B cell (primary cell): ENCODE data around the gene CACNA1H. TPM values are rescaled to one million over a fixed set of nuclear protein-coding genes. Genes with fewer than 3 reads are reported as not detected.

Experiments
- ATAC-seq: fragments of 200-7000 bp; cut with Tn5 transposase; one replicate; pipeline ENCODE4 v1.10.0; 2021; ENCODE audit warnings: low read depth, mild to moderate bottlenecking, moderate number of reproducible peaks, moderate library complexity
- CTCF ChIA-PET: fragments of 350-600 bp; sonication (Branson Sonifier 250); formaldehyde crosslinking; loops from one replicate; lab custom pipeline; 2021; ENCODE audit warnings: antibody characterized with exemption, inconsistent platforms; lab: Charles Lee
- POLR2A ChIA-PET: fragments of 350-600 bp; sonication (Branson Sonifier 250); formaldehyde crosslinking; loops from one replicate; lab custom pipeline; 2021; ENCODE audit warnings: antibody characterized with exemption; lab: Charles Lee
- DNase-seq: peaks from one replicate; pipeline ENCODE4 v3.0.0; 2013
- H2AFZ ChIP-seq: 2 replicates; pipeline ENCODE4 v1.6.1; 2012; ENCODE audit warnings: mild to moderate bottlenecking, low read depth, low read length; ENCODE audit not compliant: insufficient read depth, poor library complexity, severe bottlenecking
- H3K27ac ChIP-seq, 2 donors: 1 replicate in 1 of 2; 2 replicates in 1 of 2; pipeline ENCODE4 v1.5.1; 2012 to 2013; ENCODE audit warnings: low read length in 2 of 2, mild to moderate bottlenecking in 2 of 2, moderate library complexity in 1 of 2
- H3K27me3 ChIP-seq, 4 experiments: fragments of 200-600 bp in 1 of 4; sonication (generic) in 1 of 4; replicated peaks in 1 of 4; 1 replicate in 2 of 4; 2 replicates in 2 of 4; pipeline versions ENCODE4 v1.6.1 to v1.7.0; 2013 to 2016; ENCODE audit warnings: low read length in 3 of 4, mild to moderate bottlenecking in 2 of 4, mixed read lengths in 1 of 4, moderate library complexity in 1 of 4; ENCODE audit not compliant: insufficient read depth in 4 of 4, control insufficient read depth in 3 of 4; ENCODE audit errors: control extremely low read depth in 1 of 4
- H3K36me3 ChIP-seq, 2 experiments: replicated peaks in 1 of 2; 1 replicate in 1 of 2; 2 replicates in 1 of 2; pipeline versions ENCODE4 v1.6.1 to v1.7.1; 2013; ENCODE audit warnings: low read length in 1 of 2; ENCODE audit not compliant: insufficient read depth in 2 of 2, control insufficient read depth in 1 of 2; ENCODE audit errors: control extremely low read depth in 1 of 2, extremely low read depth in 1 of 2
- H3K4me1 ChIP-seq, 2 donors: fragments of 200-600 bp in 1 of 2; sonication (generic) in 1 of 2; 1 replicate in 1 of 2; 2 replicates in 1 of 2; pipeline versions ENCODE4 v1.5.1 to v1.6.1; 2013 to 2017; ENCODE audit warnings: low read length in 2 of 2; ENCODE audit not compliant: control insufficient read depth in 2 of 2, insufficient read depth in 2 of 2
- H3K4me2 ChIP-seq: replicated peaks from 2 replicates; pipeline ENCODE3; 2012; ENCODE audit warnings: mild to moderate bottlenecking, low read depth, low read length; ENCODE audit not compliant: poor library complexity, severe bottlenecking
- H3K4me3 ChIP-seq, 5 experiments: fragments of 200-600 bp in 1 of 5; sonication (generic) in 1 of 5; 1 replicate in 3 of 5; 2 replicates in 2 of 5; pipeline versions ENCODE4 v1.5.1 to v1.7.0; 2011 to 2016; ENCODE audit warnings: low read length in 4 of 5, mild to moderate bottlenecking in 4 of 5, low read depth in 2 of 5, control low read depth in 1 of 5, moderate library complexity in 1 of 5; ENCODE audit not compliant: insufficient read depth in 1 of 5; ENCODE audit errors: control extremely low read depth in 1 of 5, extremely low read depth in 1 of 5
- H3K79me2 ChIP-seq: fragments of 200-600 bp; sonication (generic); one replicate; pipeline ENCODE4 v1.6.0; 2016; ENCODE audit warnings: low read length; ENCODE audit not compliant: control insufficient read depth, insufficient read depth
- H3K9ac ChIP-seq: fragments of 200-600 bp; sonication (generic); 2 replicates; pipeline ENCODE4 v1.6.1; 2017; ENCODE audit warnings: mild to moderate bottlenecking, low read length, moderate library complexity
- H3K9me3 ChIP-seq, 3 donors: one replicate each; pipeline versions ENCODE4 v1.6.1 to v1.7.1; 2013; ENCODE audit warnings: low read length in 2 of 3; ENCODE audit not compliant: control insufficient read depth in 2 of 3, insufficient read depth in 1 of 3; ENCODE audit errors: control extremely low read depth in 1 of 3
- H4K20me1 ChIP-seq: 2 replicates; pipeline ENCODE4 v1.6.0; 2012; ENCODE audit warnings: mild to moderate bottlenecking, low read length; ENCODE audit not compliant: insufficient read depth, control insufficient read depth, poor library complexity, severe bottlenecking
- H3K27ac Mint-ChIP-seq: one replicate; pipeline ENCODE4 v1.8.0; 2021; ENCODE audit warnings: mixed read lengths
- H3K27me3 Mint-ChIP-seq: one replicate; pipeline ENCODE4 v1.8.0; 2021; ENCODE audit warnings: mixed read lengths
- H3K4me1 Mint-ChIP-seq: one replicate; pipeline ENCODE4 v1.8.0; 2021; ENCODE audit warnings: mixed read lengths
- H3K4me3 Mint-ChIP-seq: one replicate; pipeline ENCODE4 v1.8.0; 2021; ENCODE audit warnings: mixed read lengths
- H3K9me3 Mint-ChIP-seq: one replicate; pipeline ENCODE4 v1.8.0; 2022; ENCODE audit warnings: mixed read lengths; ENCODE audit not compliant: insufficient read depth
- CTCF ChIP-seq: fragments of 200-600 bp; IDR thresholded peaks from one replicate; pipeline ENCODE4 v1.8.0; 2022; ENCODE audit warnings: antibody characterized with exemption, mild to moderate bottlenecking
- EZH2 ChIP-seq: IDR thresholded peaks from 2 replicates; pipeline ENCODE4 v1.6.1; 2012; ENCODE audit warnings: borderline replicate concordance, low read depth, mild to moderate bottlenecking, moderate library complexity, low read length; ENCODE audit not compliant: insufficient read depth, poor library complexity, severe bottlenecking
- WGBS: methylation state at CpG from one replicate; pipeline ENCODE4 v1.1.5; 2013; ENCODE audit warnings: missing lambda C conversion rate; ENCODE audit not compliant: insufficient coverage; 5-methylcytosine and 5-hydroxymethylcytosine counted together
- intact Hi-C: fragments of 100-400 bp; cut with micrococcal nuclease; formaldehyde crosslinking; loops from one replicate; pipeline ENCODE4 v1.10.0; 2022
- polyA plus RNA-seq: library from polyadenylated mRNA; depleted of rRNA; stranded (reverse); fragments of >200 nt; gene quantifications from 2 replicates; pipeline ENCODE4 v1.2.3, GENCODE V29; 2012
- total RNA-seq, 2 donors: library from RNA; stranded (reverse); fragments of 120-200 nt in 1 of 2; gene quantifications; 1 replicate in 1 of 2; 2 replicates in 1 of 2; pipeline versions ENCODE4 v1.2.3 to v1.2.4, GENCODE V29; 2013 to 2022

The CACNA1H gene
- total and polyA plus RNA-seq, 2 donors (not counting 1 experiment from before 2014, with no cell fraction given), result 0.05 to 0.10 TPM

- Mint-ChIP-seq H3K27ac (peak overlapping the region; percentile 29), H3K4me3 (no peak overlapping the region), H3K27me3 (peaks cover 16% of the 10 kb centered on the region), H3K4me1 (peaks cover 4% of the 10 kb centered on the region), H3K9me3 (no peaks in the 10 kb centered on the region)
- Histone ChIP-seq H3K4me3 (no peak overlapping the region), H3K4me2 (no peak overlapping the region), H3K36me3 (no peaks in the 10 kb centered on the region), H3K9me3 (peaks cover 0 to 7% (median 0%) of the 10 kb centered on the region in 3 donors), H3K27me3 (peaks cover 0 to 44% (median 9%) of the 10 kb centered on the region in 4 experiments), H3K79me2 (no peaks in the 10 kb centered on the region), H4K20me1 (no peaks in the 10 kb centered on the region), H3K4me1 (peaks cover 6 to 8% of the 10 kb centered on the region in 2 donors), H2AFZ (no peak overlapping the region), H3K9ac (no peak overlapping the region), H3K27ac (no peak overlapping the region)
- CTCF ChIA-PET, result no interaction called here
- TF ChIP-seq EZH2, result no peak
- no peak for TF ChIP-seq CTCF
- WGBS, result 82% methylated on average over 22 of the region's 22 CpGs
- DNase-seq (no peak), ATAC-seq (no peak)
- intact Hi-C loops, result no loop called here
- POLR2A ChIA-PET, result no interaction called here
These were observed 104.0 kb downstream of the CACNA1H start for GRCh38 chr16:1256874-1257322.

- peaks cover 6 to 8% of the 10 kb centered on the region in 2 donors for H3K4me1 ChIP-seq
- H3K4me3 ChIP-seq, result no peak overlapping the region
- H3K36me3 ChIP-seq, result no peaks in the 10 kb centered on the region
- no peak overlapping the region for H3K4me3 Mint-ChIP-seq
- TF ChIP-seq EZH2 (no peak), CTCF (no peak)
- no peak overlapping the region for H2AFZ ChIP-seq
- no peak overlapping the region for H3K27ac ChIP-seq
- no peak overlapping the region for H3K4me2 ChIP-seq
- no peaks in the 10 kb centered on the region for H3K9me3 Mint-ChIP-seq
- H3K27me3 Mint-ChIP-seq, result peaks cover 21% of the 10 kb centered on the region
- H3K9me3 ChIP-seq, result peaks cover 0 to 7% (median 0%) of the 10 kb centered on the region in 3 donors
- no peak overlapping the region for H3K9ac ChIP-seq
- H3K79me2 ChIP-seq, result no peaks in the 10 kb centered on the region
- H3K27me3 ChIP-seq, result peaks cover 0 to 52% (median 9%) of the 10 kb centered on the region in 4 experiments
- H3K4me1 Mint-ChIP-seq, result peaks cover 4% of the 10 kb centered on the region
- H4K20me1 ChIP-seq, result no peaks in the 10 kb centered on the region
- H3K27ac Mint-ChIP-seq, result no peak overlapping the region
- intact Hi-C loops, result no loop called here
- ChIA-PET CTCF (no interaction called here), POLR2A (no interaction called here)
- ATAC-seq, result no peak
- WGBS, result 83% methylated on average over 34 of the region's 34 CpGs
- no peak for DNase-seq
These were observed 104.8 kb downstream of the CACNA1H start for GRCh38 chr16:1257561-1258224.
